ENCODE data around the gene NELFB.

Gene NELFB

GRCh38 chr9:137306066-137306849 lies 51.1 kb downstream of the NELFB start:
- no peak for DNase-seq

- DNase-seq = no peak
Measured at GRCh38 chr9:137306850-137307254, 51.7 kb downstream of the NELFB start.

- peak; percentile 16 for DNase-seq
Measured at GRCh38 chr9:137307255-137308056, 52.3 kb downstream of the NELFB start.

GRCh38 chr9:137308057-137308619 lies 53.0 kb downstream of the NELFB start:
- DNase-seq = no peak

GRCh38 chr9:137309368-137310188 lies 54.5 kb downstream of the NELFB start:
- DNase-seq = no peak

GRCh38 chr9:137310189-137311052 lies 55.3 kb downstream of the NELFB start:
- peak; percentile 96 for DNase-seq

- DNase-seq = peak; percentile 67
Measured at GRCh38 chr9:137311171-137311985, 56.3 kb downstream of the NELFB start.

- no peak for DNase-seq
Measured at GRCh38 chr9:137311986-137312851, 57.1 kb downstream of the NELFB start.

- DNase-seq = no peak
Measured at GRCh38 chr9:137312852-137313325, 57.8 kb downstream of the NELFB start.

GRCh38 chr9:137313326-137313936 lies 58.3 kb downstream of the NELFB start:
- no peak for DNase-seq

- no peak for DNase-seq
Measured at GRCh38 chr9:137313956-137314560, 58.9 kb downstream of the NELFB start.

- DNase-seq = no peak
Measured at GRCh38 chr9:137314561-137315560, 59.7 kb downstream of the NELFB start.

GRCh38 chr9:137315581-137316011 lies 60.5 kb downstream of the NELFB start:
- no peak for DNase-seq

GRCh38 chr9:137316012-137316981 lies 61.2 kb downstream of the NELFB start:
- peak; percentile 64 for DNase-seq

- no peak for DNase-seq
Measured at GRCh38 chr9:137317021-137317717, 62.0 kb downstream of the NELFB start.

All from NCI-H2171 treated with DMSO at 0.1 percent for 48 hours (cell line).